ENCODE measurements around the gene HADH. TPM values are rescaled to one million over a fixed set of nuclear protein-coding genes. Genes with fewer than 3 reads are reported as not detected.

The HADH gene
- total and polyA plus RNA-seq, 4 donors: 27.5 to 140 (median 94.3) TPM

- Histone ChIP-seq H3K27me3 (ENCODE audit: control insufficient read depth in 4 of 4, insufficient read depth in 4 of 4, low read length in 3 of 4) (no peaks in the 10 kb centered on the region), H3K9me3 (ENCODE audit: control insufficient read depth in 4 of 4, low read length in 3 of 4) (no peaks in the 10 kb centered on the region), H3K4me1 (ENCODE audit: control insufficient read depth in 4 of 4, insufficient read depth in 4 of 4, low read length in 3 of 4) (peaks cover 0 to 12% (median 2%) of the 10 kb centered on the region in 4 donors), H3K36me3 (ENCODE audit: control insufficient read depth in 4 of 4, insufficient read depth in 3 of 4, low read depth in 1 of 4, low read length in 3 of 4) (peaks cover 0 to 4% (median under 1%) of the 10 kb centered on the region in 4 donors), H3K4me3 (ENCODE audit: low read depth in 1 of 3, low read length in 3 of 3) (no peak overlapping the region), H3K9ac (ENCODE audit: low read depth in 1 of 2, low read length in 2 of 2) (no peak overlapping the region), H3K27ac (ENCODE audit: low read depth in 1 of 2, low read length in 2 of 2) (peak overlapping the region in 1 of 2 donors; percentile 37)
- TF ChIP-seq FOXA2 (IDR thresholded peaks at IDR 0.05) (no peak), RAD21 (IDR thresholded peaks at IDR 0.05) (no peak), HNF4A (conservative IDR thresholded peaks at IDR 0.05) (no peak), EGR1 (IDR thresholded peaks at IDR 0.05; ENCODE audit: low read depth in 2 of 2) (no peak), ATF3 (IDR thresholded peaks at IDR 0.05) (no peak), SP1 (IDR thresholded peaks at IDR 0.05) (no peak), HNF4G (IDR thresholded peaks at IDR 0.05) (no peak), NR2F2 (IDR thresholded peaks at IDR 0.05) (no peak), TAF1 (conservative IDR thresholded peaks at IDR 0.05) (no peak), YY1 (IDR thresholded peaks at IDR 0.05) (no peak), FOXA1 (IDR thresholded peaks at IDR 0.05) (no peak), MAX (IDR thresholded peaks at IDR 0.05) (no peak), ZBTB33 (IDR thresholded peaks at IDR 0.05) (no peak)
- TF ChIP-seq, protein P1, sequence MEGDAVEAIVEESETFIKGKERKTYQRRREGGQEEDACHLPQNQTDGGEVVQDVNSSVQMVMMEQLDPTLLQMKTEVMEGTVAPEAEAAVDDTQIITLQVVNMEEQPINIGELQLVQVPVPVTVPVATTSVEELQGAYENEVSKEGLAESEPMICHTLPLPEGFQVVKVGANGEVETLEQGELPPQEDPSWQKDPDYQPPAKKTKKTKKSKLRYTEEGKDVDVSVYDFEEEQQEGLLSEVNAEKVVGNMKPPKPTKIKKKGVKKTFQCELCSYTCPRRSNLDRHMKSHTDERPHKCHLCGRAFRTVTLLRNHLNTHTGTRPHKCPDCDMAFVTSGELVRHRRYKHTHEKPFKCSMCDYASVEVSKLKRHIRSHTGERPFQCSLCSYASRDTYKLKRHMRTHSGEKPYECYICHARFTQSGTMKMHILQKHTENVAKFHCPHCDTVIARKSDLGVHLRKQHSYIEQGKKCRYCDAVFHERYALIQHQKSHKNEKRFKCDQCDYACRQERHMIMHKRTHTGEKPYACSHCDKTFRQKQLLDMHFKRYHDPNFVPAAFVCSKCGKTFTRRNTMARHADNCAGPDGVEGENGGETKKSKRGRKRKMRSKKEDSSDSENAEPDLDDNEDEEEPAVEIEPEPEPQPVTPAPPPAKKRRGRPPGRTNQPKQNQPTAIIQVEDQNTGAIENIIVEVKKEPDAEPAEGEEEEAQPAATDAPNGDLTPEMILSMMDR (IDR thresholded peaks at IDR 0.05; ENCODE audit: low read depth, low read length, missing input control): no peak
- TF ChIP-seq, protein P2, sequence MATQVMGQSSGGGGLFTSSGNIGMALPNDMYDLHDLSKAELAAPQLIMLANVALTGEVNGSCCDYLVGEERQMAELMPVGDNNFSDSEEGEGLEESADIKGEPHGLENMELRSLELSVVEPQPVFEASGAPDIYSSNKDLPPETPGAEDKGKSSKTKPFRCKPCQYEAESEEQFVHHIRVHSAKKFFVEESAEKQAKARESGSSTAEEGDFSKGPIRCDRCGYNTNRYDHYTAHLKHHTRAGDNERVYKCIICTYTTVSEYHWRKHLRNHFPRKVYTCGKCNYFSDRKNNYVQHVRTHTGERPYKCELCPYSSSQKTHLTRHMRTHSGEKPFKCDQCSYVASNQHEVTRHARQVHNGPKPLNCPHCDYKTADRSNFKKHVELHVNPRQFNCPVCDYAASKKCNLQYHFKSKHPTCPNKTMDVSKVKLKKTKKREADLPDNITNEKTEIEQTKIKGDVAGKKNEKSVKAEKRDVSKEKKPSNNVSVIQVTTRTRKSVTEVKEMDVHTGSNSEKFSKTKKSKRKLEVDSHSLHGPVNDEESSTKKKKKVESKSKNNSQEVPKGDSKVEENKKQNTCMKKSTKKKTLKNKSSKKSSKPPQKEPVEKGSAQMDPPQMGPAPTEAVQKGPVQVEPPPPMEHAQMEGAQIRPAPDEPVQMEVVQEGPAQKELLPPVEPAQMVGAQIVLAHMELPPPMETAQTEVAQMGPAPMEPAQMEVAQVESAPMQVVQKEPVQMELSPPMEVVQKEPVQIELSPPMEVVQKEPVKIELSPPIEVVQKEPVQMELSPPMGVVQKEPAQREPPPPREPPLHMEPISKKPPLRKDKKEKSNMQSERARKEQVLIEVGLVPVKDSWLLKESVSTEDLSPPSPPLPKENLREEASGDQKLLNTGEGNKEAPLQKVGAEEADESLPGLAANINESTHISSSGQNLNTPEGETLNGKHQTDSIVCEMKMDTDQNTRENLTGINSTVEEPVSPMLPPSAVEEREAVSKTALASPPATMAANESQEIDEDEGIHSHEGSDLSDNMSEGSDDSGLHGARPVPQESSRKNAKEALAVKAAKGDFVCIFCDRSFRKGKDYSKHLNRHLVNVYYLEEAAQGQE (IDR thresholded peaks at IDR 0.05): no peak
- DNase-seq (ENCODE audit: low spot score): no peak
These were observed 16.7 kb downstream of the HADH start for GRCh38 chr4:108006361-108006760.

- DNase-seq (ENCODE audit: low spot score): no peak
- H3K4me3 ChIP-seq (ENCODE audit: low read depth in 1 of 3, low read length in 3 of 3): no peak overlapping the region
- H3K27ac ChIP-seq (ENCODE audit: low read depth in 1 of 2, low read length in 2 of 2): peak overlapping the region; percentile 84 to 96
- no peaks in the 10 kb centered on the region for H3K9me3 ChIP-seq (ENCODE audit: control insufficient read depth in 4 of 4, low read length in 3 of 4)
- H3K27me3 ChIP-seq (ENCODE audit: control insufficient read depth in 4 of 4, insufficient read depth in 4 of 4, low read length in 3 of 4): no peaks in the 10 kb centered on the region
- peaks cover 0 to 9% (median 1%) of the 10 kb centered on the region in 4 donors for H3K36me3 ChIP-seq (ENCODE audit: control insufficient read depth in 4 of 4, insufficient read depth in 3 of 4, low read depth in 1 of 4, low read length in 3 of 4)
- 94% methylated on average over 7 of the region's 7 CpGs for WGBS
- peak overlapping the region in 1 of 2 donors; percentile 19 for H3K9ac ChIP-seq (ENCODE audit: low read depth in 1 of 2, low read length in 2 of 2)
- H3K4me1 ChIP-seq (ENCODE audit: control insufficient read depth in 4 of 4, insufficient read depth in 4 of 4, low read length in 3 of 4): peaks cover 0 to 12% (median 2%) of the 10 kb centered on the region in 4 donors
- TF ChIP-seq YY1 (IDR thresholded peaks at IDR 0.05): no peak
- TF ChIP-seq SP1 (IDR thresholded peaks at IDR 0.05): no peak
- TF ChIP-seq, protein P1 (IDR thresholded peaks at IDR 0.05; ENCODE audit: low read depth, low read length, missing input control): no peak
- no peak for TF ChIP-seq TAF1 (conservative IDR thresholded peaks at IDR 0.05)
- no peak for TF ChIP-seq ZBTB33 (IDR thresholded peaks at IDR 0.05)
- TF ChIP-seq, protein P2 (IDR thresholded peaks at IDR 0.05): no peak
These were observed 18.3 kb downstream of the HADH start for GRCh38 chr4:108007984-108008383.

Measured in liver (tissue), 9 donors.